Endothelial cell of umbilical vein (primary cell): ENCODE measurements around the gene FOXL1. TPM values are rescaled to one million over a fixed set of nuclear protein-coding genes. Genes with fewer than 3 reads are reported as not detected.

Source experiments
- BruUV-seq: library from RNA; stranded (reverse); fragments of 400-500 nt; replicated peaks from 2 replicates; lab custom pipeline; 2021; lab: Mats Ljungman, UMichigan
- CTCF ChIA-PET: fragments of 300-600, 350-600 bp; sonication (Branson Sonifier 250); formaldehyde crosslinking; loops from one replicate; lab custom pipeline; 2021; ENCODE audit warnings: antibody characterized with exemption, inconsistent platforms; lab: Charles Lee
- POLR2A ChIA-PET: fragments of 300-600, 350-600 bp; sonication (Branson Sonifier 250); formaldehyde crosslinking; loops from one replicate; lab custom pipeline; 2021; ENCODE audit warnings: antibody characterized with exemption, inconsistent platforms; lab: Charles Lee
- DNase-seq: peaks from one replicate; pipeline ENCODE4 v3.0.0-alpha.2; 2011; ENCODE audit warnings: low read depth, low spot score
- FAIRE-seq: peaks from 2 replicates; lab custom pipeline; 2011; peaks lifted over from hg19 to GRCh38; lab: Jason Lieb, UNC
- H2AFZ ChIP-seq: 2 replicates; pipeline ENCODE4 v1.6.0; 2012; ENCODE audit warnings: low read depth, low read length, control low read depth, inconsistent platforms
- H3K27ac ChIP-seq: 2 replicates; pipeline ENCODE4 v1.5.1; 2011; ENCODE audit warnings: low read depth, mild to moderate bottlenecking, control low read depth, low read length, moderate library complexity; ENCODE audit not compliant: insufficient read depth
- H3K27me3 ChIP-seq, 2 experiments: 2 replicates each; pipeline versions ENCODE4 v1.6.0 to v1.6.1; 2011; ENCODE audit warnings: low read length in 2 of 2, mixed read lengths in 1 of 2; ENCODE audit not compliant: control insufficient read depth in 2 of 2, insufficient read depth in 2 of 2
- H3K36me3 ChIP-seq, 2 experiments: 2 replicates in 1 of 2; 3 replicates in 1 of 2; pipeline ENCODE4 v1.5.1; 2011; ENCODE audit warnings: low read length in 2 of 2, mild to moderate bottlenecking in 1 of 2, moderate library complexity in 1 of 2; ENCODE audit not compliant: control insufficient read depth in 2 of 2, insufficient read depth in 2 of 2; ENCODE audit errors: extremely low read depth in 1 of 2
- H3K4me1 ChIP-seq: 3 replicates; pipeline ENCODE4 v1.5.1; 2011; ENCODE audit warnings: mild to moderate bottlenecking, low read length; ENCODE audit not compliant: control insufficient read depth, insufficient read depth; ENCODE audit errors: extremely low read depth
- H3K4me2 ChIP-seq: 2 replicates; pipeline ENCODE4 v1.6.1; 2011; ENCODE audit warnings: low read length, control low read depth, mixed read lengths; ENCODE audit not compliant: insufficient read depth
- H3K4me3 ChIP-seq, 3 experiments: fragments of 200-600 bp in 1 of 3; sonication (generic), shearing (Covaris generic) in 1 of 3; replicated peaks in 1 of 3; 2 replicates each; pipeline ENCODE4 v1.5.1; 2011 to 2016; ENCODE audit warnings: control low read depth in 3 of 3, low read length in 3 of 3, mild to moderate bottlenecking in 2 of 3, inconsistent platforms in 1 of 3, low read depth in 1 of 3, moderate library complexity in 1 of 3; ENCODE audit not compliant: insufficient read depth in 1 of 3
- H3K79me2 ChIP-seq: 2 replicates; pipeline ENCODE4 v1.6.0; 2012; ENCODE audit warnings: low read length, inconsistent platforms; ENCODE audit not compliant: control insufficient read depth, insufficient read depth
- H3K9ac ChIP-seq: replicated peaks from 2 replicates; pipeline ENCODE3; 2011; ENCODE audit warnings: low read length, control low read depth; ENCODE audit not compliant: insufficient read depth; ENCODE audit errors: extremely low read depth
- H3K9me1 ChIP-seq: replicated peaks from 3 replicates; pipeline ENCODE4 v1.6.0; 2011; ENCODE audit warnings: mild to moderate bottlenecking, low read length; ENCODE audit not compliant: control insufficient read depth, insufficient read depth; ENCODE audit errors: extremely low read depth
- H3K9me3 ChIP-seq: replicated peaks from 2 replicates; pipeline ENCODE4 v1.5.1; 2012; ENCODE audit warnings: low read length, inconsistent platforms; ENCODE audit not compliant: control insufficient read depth, insufficient read depth
- H4K20me1 ChIP-seq: replicated peaks from 2 replicates; pipeline ENCODE3; 2011; ENCODE audit warnings: mild to moderate bottlenecking, low read length; ENCODE audit not compliant: control insufficient read depth, insufficient read depth; ENCODE audit errors: extremely low read depth
- EZH2 ChIP-seq: IDR thresholded peaks from 2 replicates; pipeline ENCODE4 v1.6.1; 2012; ENCODE audit warnings: borderline replicate concordance, low read depth, mild to moderate bottlenecking, moderate library complexity, low read length, inconsistent platforms; ENCODE audit not compliant: severe bottlenecking
- FOS ChIP-seq: IDR thresholded peaks from 2 replicates; pipeline ENCODE4 v1.6.1; 2011; ENCODE audit warnings: mild to moderate bottlenecking, low read length, moderate library complexity, borderline replicate concordance; ENCODE audit not compliant: insufficient read depth
- GATA2 ChIP-seq: IDR thresholded peaks from 2 replicates; pipeline ENCODE4 v1.7.0; 2011; ENCODE audit warnings: low read depth, mild to moderate bottlenecking, moderate library complexity, mixed read lengths, low read length; ENCODE audit not compliant: insufficient read length, insufficient read depth
- JUN ChIP-seq: IDR thresholded peaks from 2 replicates; pipeline ENCODE4 v1.6.1; 2011; ENCODE audit warnings: borderline replicate concordance, low read depth; ENCODE audit not compliant: insufficient read length, insufficient read depth
- MYC ChIP-seq: IDR thresholded peaks from one replicate; pipeline ENCODE4 v1.6.1; 2011; ENCODE audit warnings: mild to moderate bottlenecking, low read depth, low read length
- POLR2A ChIP-seq: IDR thresholded peaks from 2 replicates; pipeline ENCODE4 v1.6.1; 2012; ENCODE audit warnings: low read depth, mild to moderate bottlenecking, control low read depth, low read length
- POLR2AphosphoS5 ChIP-seq: IDR thresholded peaks from 2 replicates; pipeline ENCODE4 v1.6.1; 2012; ENCODE audit warnings: low read depth, mild to moderate bottlenecking, control low read depth, low read length, moderate library complexity; ENCODE audit not compliant: insufficient read depth
- dilution Hi-C: fragments of 300-500 bp; cut with MboI; formaldehyde crosslinking; loops from one replicate; pipeline ENCODE4 v1.15.0; 2019; ENCODE audit warnings: low sequenced_read_pairs; ENCODE audit not compliant: extremely low pct_ligation_motif_present
- intact Hi-C: fragments of 100-400 bp; cut with micrococcal nuclease; formaldehyde crosslinking; loops from one replicate; pipeline ENCODE4 v1.10.0; 2022
- polyA plus RNA-seq, 4 experiments: library from polyadenylated mRNA; depleted of rRNA in 3 of 4; stranded (reverse) in 3 of 4; unstranded in 1 of 4; fragments of >200 nt; gene quantifications; 2 replicates each; pipeline versions ENCODE4 v1.2.1 to v1.2.3, GENCODE V29; 2011 to 2012; ENCODE audit warnings: missing spikeins in 1 of 4
- total RNA-seq: library from RNA; stranded (reverse); gene quantifications from 2 replicates; pipeline ENCODE4 v1.2.3, GENCODE V29; 2021
- TF ChIP-seq, protein P1 (sequence below), 2 donors: IDR thresholded peaks; 1 replicate in 1 of 2; 2 replicates in 1 of 2; pipeline ENCODE4 v1.5.1; 2011; ENCODE audit warnings: low read length in 2 of 2, mild to moderate bottlenecking in 2 of 2, moderate library complexity in 2 of 2, control low read depth in 1 of 2, inconsistent platforms in 1 of 2, low read depth in 1 of 2; ENCODE audit not compliant: insufficient read depth in 1 of 2; ENCODE audit errors: extremely low read depth in 1 of 2
- TF ChIP-seq, protein P2 (sequence below): IDR thresholded peaks from 2 replicates; pipeline ENCODE4 v1.6.1; 2011; ENCODE audit not compliant: insufficient read depth, insufficient read length

Gene FOXL1
- total and polyA plus RNA-seq, 2 donors (not counting 3 experiments of a cell fraction or from before 2014, with no cell fraction given): 2.8 to 3.8 TPM

DNA sequence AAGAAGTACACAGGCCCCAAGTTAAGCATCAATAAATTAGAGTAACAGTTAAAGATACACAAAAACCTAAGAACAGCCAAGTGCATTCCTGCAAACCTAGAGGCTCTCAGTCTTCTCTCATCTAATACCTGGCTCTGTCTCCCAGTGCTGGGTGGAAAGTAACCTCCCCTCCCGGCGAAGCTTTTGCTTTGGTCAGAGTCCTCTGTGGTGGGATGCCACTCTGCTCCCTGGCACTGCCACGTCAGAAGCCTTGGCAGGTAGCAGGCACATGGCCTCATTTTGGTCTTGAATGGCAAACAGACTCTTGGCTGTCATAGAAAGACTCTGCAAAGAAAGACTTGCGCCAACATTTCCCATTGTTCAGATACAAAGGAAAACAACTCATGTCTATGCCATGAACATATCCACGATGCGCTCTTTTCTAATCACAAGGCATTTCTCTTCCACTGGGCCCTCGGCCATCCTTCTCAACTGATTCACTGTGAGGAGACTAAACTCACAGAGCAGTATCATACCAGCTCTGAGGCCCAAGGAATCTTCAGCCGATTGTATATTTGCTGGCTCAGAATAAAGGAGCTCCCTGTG is 44.5 kb upstream of the FOXL1 start:
- dilution Hi-C loops: no loop called here
- Histone ChIP-seq H3K27me3 (no peaks in the 10 kb centered on the region), H3K9me3 (no peaks in the 10 kb centered on the region), H3K79me2 (no peaks in the 10 kb centered on the region), H3K36me3 (peaks cover 0 to 15% of the 10 kb centered on the region in 2 experiments), H3K9me1 (no peaks in the 10 kb centered on the region), H3K4me1 (no peaks in the 10 kb centered on the region), H3K4me3 (no peak overlapping the region), H3K27ac (no peak overlapping the region), H3K9ac (no peak overlapping the region), H4K20me1 (no peaks in the 10 kb centered on the region), H3K4me2 (no peak overlapping the region), H2AFZ (no peak overlapping the region)
- BruUV-seq: no TSS peak
- TF ChIP-seq MYC (no peak), EZH2 (no peak), POLR2AphosphoS5 (no peak), POLR2A (no peak), GATA2 (no peak), JUN (no peak), FOS (no peak)
- TF ChIP-seq, protein P1, sequence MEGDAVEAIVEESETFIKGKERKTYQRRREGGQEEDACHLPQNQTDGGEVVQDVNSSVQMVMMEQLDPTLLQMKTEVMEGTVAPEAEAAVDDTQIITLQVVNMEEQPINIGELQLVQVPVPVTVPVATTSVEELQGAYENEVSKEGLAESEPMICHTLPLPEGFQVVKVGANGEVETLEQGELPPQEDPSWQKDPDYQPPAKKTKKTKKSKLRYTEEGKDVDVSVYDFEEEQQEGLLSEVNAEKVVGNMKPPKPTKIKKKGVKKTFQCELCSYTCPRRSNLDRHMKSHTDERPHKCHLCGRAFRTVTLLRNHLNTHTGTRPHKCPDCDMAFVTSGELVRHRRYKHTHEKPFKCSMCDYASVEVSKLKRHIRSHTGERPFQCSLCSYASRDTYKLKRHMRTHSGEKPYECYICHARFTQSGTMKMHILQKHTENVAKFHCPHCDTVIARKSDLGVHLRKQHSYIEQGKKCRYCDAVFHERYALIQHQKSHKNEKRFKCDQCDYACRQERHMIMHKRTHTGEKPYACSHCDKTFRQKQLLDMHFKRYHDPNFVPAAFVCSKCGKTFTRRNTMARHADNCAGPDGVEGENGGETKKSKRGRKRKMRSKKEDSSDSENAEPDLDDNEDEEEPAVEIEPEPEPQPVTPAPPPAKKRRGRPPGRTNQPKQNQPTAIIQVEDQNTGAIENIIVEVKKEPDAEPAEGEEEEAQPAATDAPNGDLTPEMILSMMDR (IDR thresholded peaks at IDR 0.05; ENCODE audit: extremely low read depth in 1 of 2, insufficient read depth in 1 of 2, low read depth in 1 of 2, low read length in 2 of 2): no peak
- TF ChIP-seq, protein P2, sequence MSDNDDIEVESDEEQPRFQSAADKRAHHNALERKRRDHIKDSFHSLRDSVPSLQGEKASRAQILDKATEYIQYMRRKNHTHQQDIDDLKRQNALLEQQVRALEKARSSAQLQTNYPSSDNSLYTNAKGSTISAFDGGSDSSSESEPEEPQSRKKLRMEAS: no peak
- DNase-seq: no peak
- intact Hi-C loops: no loop called here
- no peak for FAIRE-seq
- CTCF ChIA-PET: interaction anchor here (1.2 to 1.3 kb wide), 2 partner anchors 16 to 461 kb away, joined by 4 read pairs; no protein-coding TSS in a partner anchor
- POLR2A ChIA-PET: no interaction called here
